ENCODE measurements around the gene TLDC2.

DNA sequence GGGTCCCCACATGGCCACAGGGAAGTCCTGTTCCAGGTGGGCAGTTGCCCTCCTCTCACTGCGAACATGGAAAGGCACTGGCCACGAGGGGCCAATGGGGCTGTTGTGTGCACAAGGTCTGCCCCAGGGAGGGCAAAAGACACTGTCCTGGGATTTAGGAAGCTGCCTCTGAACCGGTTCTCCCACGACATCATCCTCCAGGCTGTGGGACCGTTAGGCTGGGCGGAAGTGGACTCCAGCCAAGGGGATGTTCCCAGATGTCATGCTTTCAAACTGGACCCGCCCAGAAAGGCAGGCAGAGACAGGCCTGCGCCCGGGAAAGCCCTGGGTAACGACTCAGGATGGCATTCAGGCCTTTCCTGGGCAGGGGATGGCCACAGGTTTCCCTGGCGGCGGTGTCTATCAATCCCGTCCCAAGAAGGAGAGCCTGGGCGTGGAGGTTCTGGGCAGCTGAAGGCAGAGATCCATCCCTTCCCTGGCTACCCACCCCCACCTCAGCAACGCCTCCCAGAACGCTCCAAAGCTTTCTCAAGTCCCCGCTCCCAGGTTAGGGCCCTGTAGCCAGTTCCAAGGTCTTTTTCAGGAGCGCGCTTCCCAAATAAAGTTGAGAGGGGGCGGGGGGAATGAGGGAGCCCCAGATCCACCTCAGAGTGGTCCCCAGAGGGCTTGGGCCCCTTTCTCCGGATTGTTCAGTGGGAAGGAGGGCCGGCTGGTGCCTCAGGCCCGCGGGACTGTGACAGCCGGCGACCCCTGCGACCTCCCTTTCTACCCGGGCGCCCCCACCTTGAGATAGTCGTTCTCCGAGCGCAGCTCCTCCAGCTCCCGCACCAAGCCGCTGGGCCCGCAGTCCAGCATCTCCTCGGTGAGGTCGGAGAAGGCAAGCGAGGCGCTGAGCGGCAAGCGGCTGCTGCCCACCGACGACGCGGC is 13.8 kb upstream of the TLDC2 start:
- TF ChIP-seq FOXA1 (IDR thresholded peaks at IDR 0.05) (no peak), SP1 (IDR thresholded peaks at IDR 0.05) (no peak), SUZ12 (IDR thresholded peaks at IDR 0.05) (no peak), BHLHE40 (IDR thresholded peaks at IDR 0.05; ENCODE audit: borderline replicate concordance) (no peak)
